SK-N-SH treated with all-trans-retinoic acid at 6 μM for 48 hours (cell line): ENCODE results near the gene ZNF618.

ENCODE experiments used
- ATAC-seq: fragments of 200-7000 bp; cut with Tn5 transposase; 3 replicates; pipeline ENCODE4 v1.9.1; 2020; ENCODE audit warnings: mild to moderate bottlenecking, moderate library complexity
- CSDC2 ChIP-seq: fragments of 250-450 bp; sonication (Bioruptor Pico); IDR thresholded peaks from 2 replicates; pipeline ENCODE4 v1.5.0; 2020; ENCODE audit warnings: mild to moderate bottlenecking, moderate library complexity
- ESRRG ChIP-seq: fragments of 250-450 bp; sonication (Bioruptor Pico); IDR thresholded peaks from 2 replicates; pipeline ENCODE4 v1.6.1; 2021; ENCODE audit warnings: mild to moderate bottlenecking
- GLIS3 ChIP-seq: fragments of 250-450 bp; sonication (Bioruptor Pico); IDR thresholded peaks from 2 replicates; pipeline ENCODE4 v1.5.0; 2020; ENCODE audit warnings: mild to moderate bottlenecking, moderate library complexity
- ISL1 ChIP-seq: fragments of 250-450 bp; sonication (Bioruptor Pico); IDR thresholded peaks from 2 replicates; pipeline ENCODE4 v2.1.2; 2022; ENCODE audit warnings: mild to moderate bottlenecking, moderate library complexity
- OSR1 ChIP-seq: fragments of 250-450 bp; sonication (Bioruptor Pico); IDR thresholded peaks from 2 replicates; pipeline ENCODE4 v1.8.0; 2022; ENCODE audit warnings: moderate library complexity, mild to moderate bottlenecking, inconsistent platforms
- SNAI2 ChIP-seq: fragments of 250-450 bp; sonication (Bioruptor Pico); IDR thresholded peaks from 2 replicates; pipeline ENCODE4 v1.5.0; 2020; ENCODE audit warnings: mild to moderate bottlenecking, moderate library complexity
- TCF4 ChIP-seq: fragments of 250-450 bp; sonication (Bioruptor Pico); IDR thresholded peaks from 2 replicates; pipeline ENCODE4 v1.8.0; 2021; ENCODE audit warnings: mild to moderate bottlenecking, moderate library complexity, borderline replicate concordance
- TOX ChIP-seq: fragments of 250-450 bp; sonication (Bioruptor Pico); IDR thresholded peaks from 2 replicates; pipeline ENCODE4 v1.8.0; 2021; ENCODE audit warnings: mild to moderate bottlenecking, moderate library complexity, borderline replicate concordance
- ZFP3 ChIP-seq: fragments of 250-450 bp; sonication (Bioruptor Pico); IDR thresholded peaks from 2 replicates; pipeline ENCODE4 v1.5.0; 2020; ENCODE audit warnings: mild to moderate bottlenecking, moderate library complexity
- ZNF70 ChIP-seq: fragments of 450-650 bp; formaldehyde crosslinking; IDR thresholded peaks from 2 replicates; pipeline ENCODE4 v1.5.0; 2020; ENCODE audit warnings: mild to moderate bottlenecking, moderate library complexity
- TF ChIP-seq, protein P1 (sequence below): fragments of 250-450 bp; sonication (Bioruptor Pico); IDR thresholded peaks from 2 replicates; pipeline ENCODE4 v1.8.0; 2021; ENCODE audit warnings: low read depth, mild to moderate bottlenecking, moderate library complexity, borderline replicate concordance
- TF ChIP-seq, protein P2 (sequence below): fragments of 250-450 bp; sonication (Bioruptor Pico); IDR thresholded peaks from 2 replicates; pipeline ENCODE4 v1.5.1; 2021; ENCODE audit warnings: mild to moderate bottlenecking, moderate library complexity
- TF ChIP-seq, protein P3 (sequence below): fragments of 250-450 bp; sonication (Bioruptor Pico); IDR thresholded peaks from 2 replicates; pipeline ENCODE4 v1.8.0; 2020; ENCODE audit warnings: mild to moderate bottlenecking, moderate library complexity, borderline replicate concordance
- TF ChIP-seq, protein P4 (sequence below): fragments of 250-450 bp; sonication (Bioruptor Pico); IDR thresholded peaks from 2 replicates; pipeline ENCODE4 v1.5.0; 2020; ENCODE audit warnings: mild to moderate bottlenecking, moderate library complexity
- TF ChIP-seq, protein P5 (sequence below): fragments of 250-450 bp; sonication (Bioruptor Pico); IDR thresholded peaks from 2 replicates; pipeline ENCODE4 v1.5.1; 2020; ENCODE audit warnings: low read depth, mild to moderate bottlenecking, moderate library complexity

The ZNF618 gene

DNA sequence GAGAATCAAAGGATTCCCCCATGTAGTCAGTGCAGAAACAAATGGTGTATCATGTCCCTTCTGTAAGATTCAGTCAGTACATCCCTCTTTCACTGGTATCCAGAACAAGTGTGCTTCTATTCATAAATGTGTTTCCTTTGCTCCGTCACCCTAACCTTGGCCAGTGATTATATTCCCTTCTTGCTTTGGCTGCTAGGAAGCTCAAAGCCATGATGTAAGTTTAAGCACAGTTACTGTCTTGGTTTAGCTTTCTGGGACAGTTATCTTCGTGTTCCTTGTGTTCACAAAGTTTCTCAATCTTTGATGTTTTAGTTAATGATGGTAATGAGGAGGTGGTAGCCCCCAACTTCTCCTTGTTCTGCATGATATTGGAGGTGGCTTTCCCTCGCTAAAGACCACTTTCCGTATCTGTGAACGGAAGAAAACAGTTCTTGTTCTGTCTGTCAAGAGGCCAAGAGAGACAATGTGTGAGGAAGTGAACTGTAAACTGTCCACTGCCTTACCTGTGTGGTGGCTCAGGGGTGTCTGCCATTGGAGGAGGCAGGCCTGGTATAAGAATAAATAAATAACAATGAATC lies 204.2 kb downstream of the ZNF618 start:
- no peak for ATAC-seq
- TF ChIP-seq TOX (CRISPR knock-in tag) (no peak), SNAI2 (CRISPR knock-in tag) (no peak), ESRRG (CRISPR knock-in tag) (no peak), GLIS3 (CRISPR knock-in tag) (no peak)
- TF ChIP-seq, all 23 proteins: peak for 0

DNA sequence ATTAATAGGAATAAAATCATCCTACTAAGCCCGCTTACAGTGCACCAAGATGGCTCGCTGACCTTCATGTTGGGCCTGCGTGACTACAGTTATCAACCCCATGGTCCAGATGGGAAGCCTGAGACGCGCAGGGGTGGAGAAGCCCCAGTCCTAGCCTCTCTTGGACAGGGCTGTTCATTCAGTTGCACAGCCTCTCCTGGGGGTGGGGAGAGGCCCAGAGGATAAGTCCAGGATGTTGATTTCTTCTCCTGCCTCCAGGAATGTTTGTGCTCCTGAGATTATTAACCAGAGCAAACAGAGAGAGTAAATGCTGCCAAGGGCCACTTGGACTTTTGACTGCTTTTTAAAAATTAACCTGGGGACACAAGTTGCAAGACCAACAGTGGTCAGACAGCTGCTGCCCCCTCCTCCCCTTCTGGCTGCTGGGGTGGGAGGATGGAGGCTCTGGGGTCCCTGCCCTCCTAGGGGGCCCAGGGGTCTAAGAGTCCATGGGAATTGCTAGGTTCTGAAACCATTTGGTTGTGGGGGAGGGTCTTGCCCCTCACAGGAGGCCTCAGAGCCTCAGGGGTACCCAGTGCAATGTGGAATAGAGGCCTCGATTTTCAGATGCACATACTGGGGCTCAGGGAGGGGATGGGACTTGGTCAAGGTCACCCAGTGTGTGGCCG lies 204.8 kb downstream of the ZNF618 start:
- ATAC-seq: no peak
- TF ChIP-seq ZFP3 (CRISPR knock-in tag) (no peak), CSDC2 (no peak), ZNF70 (CRISPR knock-in tag) (no peak), ISL1 (CRISPR knock-in tag) (no peak)
- TF ChIP-seq, protein P1, sequence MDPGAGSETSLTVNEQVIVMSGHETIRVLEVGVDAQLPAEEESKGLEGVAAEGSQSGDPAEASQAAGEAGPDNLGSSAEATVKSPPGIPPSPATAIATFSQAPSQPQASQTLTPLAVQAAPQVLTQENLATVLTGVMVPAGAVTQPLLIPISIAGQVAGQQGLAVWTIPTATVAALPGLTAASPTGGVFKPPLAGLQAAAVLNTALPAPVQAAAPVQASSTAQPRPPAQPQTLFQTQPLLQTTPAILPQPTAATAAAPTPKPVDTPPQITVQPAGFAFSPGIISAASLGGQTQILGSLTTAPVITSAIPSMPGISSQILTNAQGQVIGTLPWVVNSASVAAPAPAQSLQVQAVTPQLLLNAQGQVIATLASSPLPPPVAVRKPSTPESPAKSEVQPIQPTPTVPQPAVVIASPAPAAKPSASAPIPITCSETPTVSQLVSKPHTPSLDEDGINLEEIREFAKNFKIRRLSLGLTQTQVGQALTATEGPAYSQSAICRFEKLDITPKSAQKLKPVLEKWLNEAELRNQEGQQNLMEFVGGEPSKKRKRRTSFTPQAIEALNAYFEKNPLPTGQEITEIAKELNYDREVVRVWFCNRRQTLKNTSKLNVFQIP: no peak
- TF ChIP-seq, protein P2, sequence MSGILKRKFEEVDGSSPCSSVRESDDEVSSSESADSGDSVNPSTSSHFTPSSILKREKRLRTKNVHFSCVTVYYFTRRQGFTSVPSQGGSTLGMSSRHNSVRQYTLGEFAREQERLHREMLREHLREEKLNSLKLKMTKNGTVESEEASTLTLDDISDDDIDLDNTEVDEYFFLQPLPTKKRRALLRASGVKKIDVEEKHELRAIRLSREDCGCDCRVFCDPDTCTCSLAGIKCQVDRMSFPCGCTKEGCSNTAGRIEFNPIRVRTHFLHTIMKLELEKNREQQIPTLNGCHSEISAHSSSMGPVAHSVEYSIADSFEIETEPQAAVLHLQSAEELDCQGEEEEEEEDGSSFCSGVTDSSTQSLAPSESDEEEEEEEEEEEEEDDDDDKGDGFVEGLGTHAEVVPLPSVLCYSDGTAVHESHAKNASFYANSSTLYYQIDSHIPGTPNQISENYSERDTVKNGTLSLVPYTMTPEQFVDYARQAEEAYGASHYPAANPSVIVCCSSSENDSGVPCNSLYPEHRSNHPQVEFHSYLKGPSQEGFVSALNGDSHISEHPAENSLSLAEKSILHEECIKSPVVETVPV: no peak

DNA sequence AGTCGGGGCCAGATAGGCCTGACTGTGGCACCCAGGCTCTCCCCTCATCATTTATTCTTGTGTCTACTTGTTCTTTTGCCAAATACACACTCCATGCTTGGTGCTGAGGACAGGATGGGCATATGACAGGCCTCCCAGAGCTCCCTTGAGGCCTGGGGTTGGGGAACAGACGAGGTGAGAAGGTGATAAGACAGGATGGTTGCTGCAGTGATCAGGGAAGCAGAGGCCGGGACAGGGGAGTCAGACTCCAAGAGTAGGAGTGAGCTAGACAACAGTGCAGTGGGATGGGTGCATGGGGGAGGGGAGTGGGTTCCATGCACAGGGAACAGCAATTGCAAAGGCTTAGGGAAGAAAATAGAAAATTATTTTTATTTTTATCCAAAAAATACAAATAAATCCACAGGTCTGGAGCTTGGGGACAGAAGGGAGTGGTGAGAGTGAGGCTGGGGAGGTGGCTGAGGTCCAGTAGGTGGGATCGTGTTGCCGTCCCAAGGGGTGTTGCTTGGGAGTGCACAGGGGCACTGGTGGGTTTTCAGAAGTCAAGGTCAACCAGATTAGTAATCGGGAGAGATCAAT lies 205.4 kb downstream of the ZNF618 start:
- TF ChIP-seq GLIS3 (CRISPR knock-in tag): no peak
- TF ChIP-seq TCF4 (CRISPR knock-in tag): no peak
- TF ChIP-seq, protein P2: no peak
- TF ChIP-seq, protein P3, sequence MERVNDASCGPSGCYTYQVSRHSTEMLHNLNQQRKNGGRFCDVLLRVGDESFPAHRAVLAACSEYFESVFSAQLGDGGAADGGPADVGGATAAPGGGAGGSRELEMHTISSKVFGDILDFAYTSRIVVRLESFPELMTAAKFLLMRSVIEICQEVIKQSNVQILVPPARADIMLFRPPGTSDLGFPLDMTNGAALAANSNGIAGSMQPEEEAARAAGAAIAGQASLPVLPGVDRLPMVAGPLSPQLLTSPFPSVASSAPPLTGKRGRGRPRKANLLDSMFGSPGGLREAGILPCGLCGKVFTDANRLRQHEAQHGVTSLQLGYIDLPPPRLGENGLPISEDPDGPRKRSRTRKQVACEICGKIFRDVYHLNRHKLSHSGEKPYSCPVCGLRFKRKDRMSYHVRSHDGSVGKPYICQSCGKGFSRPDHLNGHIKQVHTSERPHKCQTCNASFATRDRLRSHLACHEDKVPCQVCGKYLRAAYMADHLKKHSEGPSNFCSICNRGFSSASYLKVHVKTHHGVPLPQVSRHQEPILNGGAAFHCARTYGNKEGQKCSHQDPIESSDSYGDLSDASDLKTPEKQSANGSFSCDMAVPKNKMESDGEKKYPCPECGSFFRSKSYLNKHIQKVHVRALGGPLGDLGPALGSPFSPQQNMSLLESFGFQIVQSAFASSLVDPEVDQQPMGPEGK (CRISPR knock-in tag): no peak
- no peak for TF ChIP-seq ISL1 (CRISPR knock-in tag)
- no peak for TF ChIP-seq TOX (CRISPR knock-in tag)
- TF ChIP-seq, protein P4, sequence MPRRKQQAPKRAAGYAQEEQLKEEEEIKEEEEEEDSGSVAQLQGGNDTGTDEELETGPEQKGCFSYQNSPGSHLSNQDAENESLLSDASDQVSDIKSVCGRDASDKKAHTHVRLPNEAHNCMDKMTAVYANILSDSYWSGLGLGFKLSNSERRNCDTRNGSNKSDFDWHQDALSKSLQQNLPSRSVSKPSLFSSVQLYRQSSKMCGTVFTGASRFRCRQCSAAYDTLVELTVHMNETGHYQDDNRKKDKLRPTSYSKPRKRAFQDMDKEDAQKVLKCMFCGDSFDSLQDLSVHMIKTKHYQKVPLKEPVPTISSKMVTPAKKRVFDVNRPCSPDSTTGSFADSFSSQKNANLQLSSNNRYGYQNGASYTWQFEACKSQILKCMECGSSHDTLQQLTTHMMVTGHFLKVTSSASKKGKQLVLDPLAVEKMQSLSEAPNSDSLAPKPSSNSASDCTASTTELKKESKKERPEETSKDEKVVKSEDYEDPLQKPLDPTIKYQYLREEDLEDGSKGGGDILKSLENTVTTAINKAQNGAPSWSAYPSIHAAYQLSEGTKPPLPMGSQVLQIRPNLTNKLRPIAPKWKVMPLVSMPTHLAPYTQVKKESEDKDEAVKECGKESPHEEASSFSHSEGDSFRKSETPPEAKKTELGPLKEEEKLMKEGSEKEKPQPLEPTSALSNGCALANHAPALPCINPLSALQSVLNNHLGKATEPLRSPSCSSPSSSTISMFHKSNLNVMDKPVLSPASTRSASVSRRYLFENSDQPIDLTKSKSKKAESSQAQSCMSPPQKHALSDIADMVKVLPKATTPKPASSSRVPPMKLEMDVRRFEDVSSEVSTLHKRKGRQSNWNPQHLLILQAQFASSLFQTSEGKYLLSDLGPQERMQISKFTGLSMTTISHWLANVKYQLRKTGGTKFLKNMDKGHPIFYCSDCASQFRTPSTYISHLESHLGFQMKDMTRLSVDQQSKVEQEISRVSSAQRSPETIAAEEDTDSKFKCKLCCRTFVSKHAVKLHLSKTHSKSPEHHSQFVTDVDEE: no peak
- TF ChIP-seq, protein P5, sequence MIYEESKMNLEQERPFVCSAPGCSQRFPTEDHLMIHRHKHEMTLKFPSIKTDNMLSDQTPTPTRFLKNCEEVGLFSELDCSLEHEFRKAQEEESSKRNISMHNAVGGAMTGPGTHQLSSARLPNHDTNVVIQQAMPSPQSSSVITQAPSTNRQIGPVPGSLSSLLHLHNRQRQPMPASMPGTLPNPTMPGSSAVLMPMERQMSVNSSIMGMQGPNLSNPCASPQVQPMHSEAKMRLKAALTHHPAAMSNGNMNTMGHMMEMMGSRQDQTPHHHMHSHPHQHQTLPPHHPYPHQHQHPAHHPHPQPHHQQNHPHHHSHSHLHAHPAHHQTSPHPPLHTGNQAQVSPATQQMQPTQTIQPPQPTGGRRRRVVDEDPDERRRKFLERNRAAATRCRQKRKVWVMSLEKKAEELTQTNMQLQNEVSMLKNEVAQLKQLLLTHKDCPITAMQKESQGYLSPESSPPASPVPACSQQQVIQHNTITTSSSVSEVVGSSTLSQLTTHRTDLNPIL (CRISPR knock-in tag): no peak
- no peak for TF ChIP-seq SNAI2 (CRISPR knock-in tag)
- TF ChIP-seq OSR1 (CRISPR knock-in tag): no peak
- no peak for ATAC-seq
